ENCODE results near the gene TMEM165.
"Not testable (repeated sequence)": the region's sequence is repeated elsewhere in the genome, so short reads cannot be mapped to it uniquely, and the experiment has no call there.

TMEM165 gene

GRCh38 chr4:55395529-55396307, at the start of gene TMEM165:
Gene TMEM165 (plus strand): TSS chr4:55395957. CDS start chr4:55396190, 233 bp downstream.
- DNase-seq = peak; percentile 91

- DNase-seq = peak; percentile 95
Observed at GRCh38 chr4:55345980-55346850, 49.5 kb upstream of the TMEM165 start, which contains the start of gene SRD5A3. Gene SRD5A3 (plus strand): TSS chr4:55346242. CDS start chr4:55346337, 95 bp downstream.

DNA sequence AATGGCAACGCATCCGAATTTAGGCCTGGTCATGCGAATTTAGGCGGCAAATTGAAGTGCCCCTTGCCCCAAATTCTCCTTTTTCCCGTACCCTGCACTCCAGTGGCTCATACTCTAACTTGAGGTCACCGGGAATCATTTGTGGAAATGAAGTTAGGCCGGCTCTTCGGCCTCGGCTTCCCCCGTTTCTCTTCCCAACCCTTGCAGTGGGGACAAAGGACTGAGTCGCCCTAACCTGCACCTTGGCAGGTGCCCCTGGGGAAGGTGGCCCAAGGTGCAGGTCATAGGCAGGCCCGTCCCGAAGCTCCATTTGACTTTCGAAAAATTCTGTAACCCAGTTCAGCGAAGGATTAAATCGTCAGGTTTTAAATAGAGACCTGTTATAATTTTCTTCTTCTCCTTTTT, 48.9 kb upstream of the TMEM165 start:
- no peak for DNase-seq

DNA sequence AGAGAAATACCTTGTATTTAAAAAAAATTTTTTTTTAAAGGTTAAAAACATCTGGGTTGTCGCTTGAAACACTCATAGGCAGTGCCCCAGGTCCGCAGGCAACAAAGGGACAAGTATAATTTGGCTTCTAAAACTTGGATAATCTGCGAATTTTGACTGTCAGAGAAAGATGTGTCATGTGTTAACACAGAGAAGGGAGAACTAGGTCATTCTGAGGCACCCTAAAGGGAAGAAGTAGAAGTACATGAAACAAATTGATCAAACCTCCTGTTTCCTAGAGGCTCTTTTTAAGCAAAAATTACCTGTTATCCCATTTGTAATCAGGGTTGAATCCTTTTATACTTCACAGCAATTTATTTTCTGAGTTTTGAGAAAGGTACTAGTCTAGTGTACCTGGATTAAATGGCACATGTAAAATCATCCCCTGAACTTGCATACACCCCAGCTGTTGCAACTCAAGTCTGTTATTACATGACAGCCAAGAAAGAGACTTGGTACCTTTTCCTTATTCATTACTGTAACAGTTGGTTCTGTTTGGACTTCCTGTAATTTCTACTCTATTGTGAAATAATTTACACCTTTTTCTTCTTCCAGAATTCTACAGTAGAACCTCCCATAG, 48.0 kb upstream of the TMEM165 start:
- no peak for DNase-seq

DNA sequence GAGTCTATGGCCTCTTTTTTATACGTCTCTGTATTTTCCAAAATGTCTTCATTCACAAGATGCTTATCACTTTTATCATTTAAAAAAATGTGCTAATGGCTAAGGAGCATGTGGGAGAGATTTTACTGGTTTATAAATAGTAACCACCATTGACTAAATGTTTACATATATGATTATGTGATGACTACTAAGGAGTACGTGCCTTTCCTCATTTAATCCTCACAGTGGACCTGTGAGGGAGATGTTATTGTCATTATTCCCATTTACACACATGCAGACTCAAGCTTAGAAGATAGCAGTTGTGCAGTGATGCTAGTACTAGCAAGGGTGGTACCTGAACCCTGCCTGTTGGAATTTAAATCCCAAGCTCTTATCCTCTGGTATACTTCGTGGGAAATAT, 47.3 kb upstream of the TMEM165 start:
- no peak for DNase-seq

DNA sequence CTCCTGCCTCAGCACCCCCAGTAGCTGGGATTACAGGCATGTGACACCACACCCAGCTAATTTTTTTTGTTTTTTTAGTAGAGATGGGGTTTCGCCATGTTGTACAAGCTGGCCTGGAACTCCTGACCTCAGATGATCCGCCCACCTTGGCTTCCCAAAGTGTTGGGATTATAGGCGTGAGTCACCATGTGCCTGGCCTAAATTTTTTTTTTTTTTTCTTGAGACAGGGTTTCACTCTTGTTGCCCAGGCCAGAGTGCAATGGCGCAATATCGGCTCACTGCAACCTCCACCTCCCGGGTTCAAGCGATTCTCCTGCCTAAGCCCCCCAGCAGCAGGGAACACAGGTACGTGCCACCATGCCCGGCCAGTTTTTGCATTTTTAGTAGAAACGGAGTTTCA, 44.9 kb upstream of the TMEM165 start:
- not testable (repeated sequence) for DNase-seq

GRCh38 chr4:55351824-55352223, 43.9 kb upstream of the TMEM165 start:
- no peak for DNase-seq

GRCh38 chr4:55352726-55353125, 43.0 kb upstream of the TMEM165 start:
- DNase-seq = no peak

- DNase-seq = not testable (repeated sequence)
Observed at GRCh38 chr4:55353228-55353747, 42.5 kb upstream of the TMEM165 start.

DNA sequence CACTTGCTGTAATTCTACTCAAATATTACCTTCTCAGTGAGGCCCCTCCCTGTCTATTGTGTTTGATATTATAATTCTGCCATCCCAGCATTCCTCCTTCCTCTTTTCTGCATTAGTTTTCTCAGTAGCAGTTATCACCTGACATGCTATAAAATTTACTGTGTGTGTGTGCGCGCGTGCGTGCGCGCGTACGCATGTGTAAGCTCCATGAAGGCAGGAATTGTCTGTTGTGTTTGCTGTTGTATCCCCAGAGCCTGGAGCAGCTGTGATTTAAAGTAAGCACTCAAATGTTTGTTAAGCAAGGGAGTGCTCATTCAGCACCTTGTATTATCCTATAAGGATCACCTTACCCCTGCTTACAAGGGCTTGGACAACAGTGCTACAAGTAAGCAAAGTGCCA, 41.1 kb upstream of the TMEM165 start:
- no peak for DNase-seq

DNA sequence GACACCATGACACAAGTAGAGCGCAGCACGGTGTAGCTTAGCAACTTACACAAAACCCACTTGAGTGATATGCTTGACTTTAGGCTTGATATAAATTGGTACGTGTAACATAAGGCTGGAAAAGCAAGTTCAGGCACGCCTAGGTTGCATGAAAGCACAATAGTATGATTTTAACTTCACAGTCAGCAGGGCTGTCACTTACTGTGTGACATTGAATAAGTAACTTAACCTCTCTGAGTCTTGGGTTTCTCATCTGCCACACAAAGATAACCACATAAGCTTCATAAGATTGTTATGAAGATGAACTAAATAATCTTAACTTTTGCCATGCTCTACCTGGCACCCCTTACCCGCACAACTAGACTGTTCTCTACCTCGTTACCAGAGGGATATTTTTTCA, 40.2 kb upstream of the TMEM165 start:
- no peak for DNase-seq

- no peak for DNase-seq
Observed at GRCh38 chr4:55356991-55357461, 38.7 kb upstream of the TMEM165 start.

GRCh38 chr4:55358246-55358645, 37.5 kb upstream of the TMEM165 start:
- DNase-seq = no peak

GRCh38 chr4:55358668-55359067, 37.1 kb upstream of the TMEM165 start:
- DNase-seq = no peak

DNA sequence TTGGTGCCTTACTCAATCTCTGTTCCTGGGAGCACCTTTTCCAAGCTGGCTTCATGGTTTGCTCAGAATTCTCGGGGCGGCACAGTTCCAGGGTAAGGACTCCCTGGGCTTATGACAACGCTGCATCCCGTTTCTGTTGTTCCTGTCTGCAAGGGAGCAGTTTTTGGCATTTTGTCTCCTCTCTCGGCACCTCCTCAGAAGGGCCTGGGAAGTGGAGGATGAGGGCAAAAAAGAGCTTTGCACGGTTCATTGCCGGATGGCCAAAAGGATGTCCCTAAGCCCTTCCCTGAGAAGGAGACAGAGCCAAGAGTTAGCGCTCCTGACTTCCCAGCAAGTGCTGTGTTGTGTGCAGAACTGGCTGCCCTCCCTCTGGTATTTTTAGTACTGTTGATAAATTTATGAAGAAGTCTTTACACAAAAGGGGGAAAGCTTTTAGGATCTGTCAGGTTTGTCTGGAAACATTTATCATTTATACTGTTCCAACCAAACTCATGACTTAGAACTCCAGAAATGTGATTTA, 36.3 kb upstream of the TMEM165 start:
- DNase-seq = no peak

DNA sequence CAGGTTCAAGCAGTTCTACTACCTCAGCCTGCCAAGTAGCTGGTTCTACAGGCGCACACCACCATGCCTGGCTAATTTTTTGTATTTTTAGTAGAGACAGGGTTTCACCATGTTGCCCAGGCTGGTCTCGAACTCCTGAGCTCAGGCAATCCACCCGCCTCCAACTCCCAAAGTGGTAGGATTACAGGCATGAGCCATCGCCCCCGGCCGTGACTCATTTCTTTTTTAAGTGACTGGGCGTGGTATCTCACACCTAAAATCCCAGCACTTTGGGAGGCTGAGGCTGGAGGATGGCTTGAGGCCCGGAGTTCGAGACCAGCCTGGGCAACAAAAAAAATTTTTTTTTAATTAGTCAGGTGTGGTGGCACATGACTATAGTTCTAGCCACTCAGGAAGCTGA, 32.8 kb upstream of the TMEM165 start:
- not testable (repeated sequence) for DNase-seq

DNA sequence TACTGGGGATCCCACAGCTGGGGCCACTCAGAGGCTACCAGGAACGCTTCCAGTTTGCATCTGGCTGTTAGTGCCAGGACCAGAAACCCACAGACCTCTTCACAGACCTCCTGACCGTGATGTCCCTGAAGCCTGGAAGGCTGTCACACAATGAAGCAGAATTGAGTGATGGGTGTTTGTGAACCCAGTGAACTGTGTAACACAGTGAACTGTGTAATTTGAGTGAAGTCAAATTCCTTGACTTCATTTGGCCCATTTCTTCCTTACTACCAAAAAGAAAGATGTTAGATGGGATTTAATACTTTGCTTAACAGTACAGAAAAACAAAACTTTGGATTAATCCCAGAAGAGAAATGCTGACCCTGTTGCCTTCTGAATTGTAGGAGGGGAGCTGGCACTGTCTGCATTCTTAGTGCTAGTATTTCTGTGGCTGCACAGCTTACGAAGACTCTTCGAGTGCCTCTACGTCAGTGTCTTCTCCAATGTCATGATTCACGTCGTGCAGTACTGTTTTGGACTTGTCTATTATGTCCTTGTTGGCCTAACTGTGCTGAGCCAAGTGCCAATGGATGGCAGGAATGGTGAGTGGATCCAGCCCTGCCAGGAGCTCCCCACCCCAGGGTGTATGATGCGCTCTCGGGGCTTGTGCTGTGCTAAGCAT, 31.9 kb upstream of the TMEM165 start:
- no peak for DNase-seq

GRCh38 chr4:55364691-55365344, 30.9 kb upstream of the TMEM165 start:
- no peak for DNase-seq

DNA sequence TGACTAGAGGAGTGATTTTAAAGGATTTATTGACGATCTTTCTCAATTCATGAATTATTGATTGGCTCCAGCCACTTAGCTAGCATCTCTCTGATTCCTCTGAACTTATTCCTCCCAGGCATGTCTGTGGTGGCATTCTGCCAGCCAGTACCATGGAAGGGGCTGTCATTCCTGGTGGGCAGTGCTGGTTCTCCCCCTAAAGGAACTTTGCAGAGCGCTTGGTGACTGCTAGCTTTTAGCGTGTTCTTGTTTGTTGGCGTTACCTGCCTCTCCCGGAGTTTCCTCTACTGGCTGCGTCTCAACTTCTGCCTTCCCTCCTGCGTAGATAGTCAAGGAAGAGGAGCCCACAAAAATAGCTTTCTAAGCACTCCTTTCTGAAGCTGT, 30.4 kb upstream of the TMEM165 start:
- DNase-seq = no peak

GRCh38 chr4:55366621-55367020, 29.1 kb upstream of the TMEM165 start:
- DNase-seq = no peak

DNA sequence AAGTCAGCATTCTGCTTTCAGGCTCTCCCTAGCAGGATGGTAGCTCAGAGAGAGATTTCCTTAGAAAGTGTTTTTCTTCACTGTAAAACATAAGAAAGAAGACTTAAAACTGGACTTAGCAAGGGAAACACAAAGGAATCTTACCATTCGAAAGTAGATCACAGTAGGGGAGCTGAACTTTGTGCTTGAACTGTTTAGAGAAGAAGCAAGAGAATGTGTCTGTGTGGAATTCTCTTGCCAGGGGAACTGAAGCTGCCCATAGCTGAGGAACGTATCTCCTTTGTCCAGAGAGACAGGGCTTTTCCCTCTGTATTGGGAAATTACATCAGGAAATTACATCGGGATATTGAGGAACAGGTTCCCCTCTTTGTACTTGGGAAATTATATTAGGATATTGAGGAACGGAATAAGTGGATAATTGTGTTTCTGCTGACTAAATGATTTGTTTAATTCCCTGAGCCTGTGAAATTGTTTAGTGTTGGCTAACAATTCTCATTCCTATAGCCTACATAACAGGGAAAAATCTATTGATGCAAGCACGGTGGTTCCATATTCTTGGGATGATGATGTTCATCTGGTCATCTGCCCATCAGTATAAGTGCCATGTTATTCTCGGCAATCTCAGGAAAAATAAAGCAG, 28.6 kb upstream of the TMEM165 start:
- DNase-seq = no peak

All from activated CD4-positive, CD25-positive, alpha-beta regulatory T cell treated with anti-CD3 and anti-CD28 coated beads, Interleukin-2, amount 50 U/mL, for 72 hours (primary cell).